GM23338 (cell line): ENCODE results near the gene SEPTIN6. TPM values are rescaled to one million over a fixed set of nuclear protein-coding genes. Genes with fewer than 3 reads are reported as not detected.

Experiments
- ATAC-seq: fragments of 200-7000 bp; cut with Tn5 transposase; 3 replicates; pipeline ENCODE4 v1.9.1; 2020
- DNase-seq: peaks from one replicate; pipeline ENCODE4 v3.0.0-alpha.2; 2015; ENCODE audit warnings: low spot score
- H2AFZ ChIP-seq: fragments of 200-600 bp; sonication (generic); 2 replicates; pipeline ENCODE4 v1.8.0; 2016; ENCODE audit warnings: antibody characterized with exemption, mild to moderate bottlenecking, moderate library complexity
- H3F3A ChIP-seq: fragments of 200-600 bp; sonication (generic); replicated peaks from 2 replicates; pipeline ENCODE4 v1.8.0; 2017; ENCODE audit warnings: antibody characterized with exemption, mixed run types, low read depth
- H3K27ac ChIP-seq: fragments of 200-600 bp; sonication (generic); 2 replicates; pipeline ENCODE4 v1.6.1; 2016; ENCODE audit warnings: low read depth
- H3K27me3 ChIP-seq: fragments of 200-600 bp; sonication (generic); 2 replicates; pipeline ENCODE4 v1.8.0; 2016; ENCODE audit warnings: mild to moderate bottlenecking, mixed run types, moderate library complexity; ENCODE audit not compliant: insufficient read depth
- H3K36me3 ChIP-seq: fragments of 200-600 bp; sonication (generic); 2 replicates; pipeline ENCODE4 v1.8.0; 2016; ENCODE audit warnings: mild to moderate bottlenecking; ENCODE audit not compliant: insufficient read depth
- H3K4me1 ChIP-seq: fragments of 200-600 bp; sonication (generic); 2 replicates; pipeline ENCODE4 v1.8.0; 2016; ENCODE audit warnings: mild to moderate bottlenecking, moderate library complexity; ENCODE audit not compliant: insufficient read depth
- H3K4me2 ChIP-seq: fragments of 200-600 bp; sonication (generic); 2 replicates; pipeline ENCODE4 v1.7.1; 2017; ENCODE audit warnings: mixed run types
- H3K4me3 ChIP-seq: fragments of 200-600 bp; sonication (generic); 2 replicates; pipeline ENCODE4 v1.6.1; 2016; ENCODE audit warnings: mixed run types
- H3K79me2 ChIP-seq: fragments of 200-600 bp; sonication (generic); replicated peaks from 2 replicates; pipeline ENCODE4 v1.8.0; 2017; ENCODE audit warnings: mild to moderate bottlenecking; ENCODE audit not compliant: insufficient read depth
- H3K9me2 ChIP-seq: fragments of 200-600 bp; sonication (generic); 2 replicates; pipeline ENCODE4 v1.8.0; 2017; ENCODE audit not compliant: insufficient read depth
- H4K20me1 ChIP-seq: fragments of 200-600 bp; sonication (generic); replicated peaks from 2 replicates; pipeline ENCODE4 v1.8.0; 2017; ENCODE audit warnings: mild to moderate bottlenecking; ENCODE audit not compliant: insufficient read depth
- H3K27ac Mint-ChIP-seq: 2 replicates; pipeline ENCODE4 v1.8.0; 2020; ENCODE audit warnings: inconsistent platforms, mild to moderate bottlenecking, moderate library complexity, mixed read lengths
- H3K27me3 Mint-ChIP-seq: 3 replicates; pipeline ENCODE4 v1.8.0; 2022; ENCODE audit warnings: low read depth, mild to moderate bottlenecking, moderate library complexity, mixed read lengths, inconsistent platforms; ENCODE audit not compliant: insufficient read depth, poor library complexity
- H3K36me3 Mint-ChIP-seq: 3 replicates; pipeline ENCODE4 v1.8.0; 2021; ENCODE audit warnings: low read depth, mild to moderate bottlenecking, inconsistent platforms, moderate library complexity, mixed read lengths
- H3K4me1 Mint-ChIP-seq: 3 replicates; pipeline ENCODE4 v1.8.0; 2020; ENCODE audit warnings: mild to moderate bottlenecking, inconsistent platforms, mixed read lengths
- H3K4me3 Mint-ChIP-seq: 3 replicates; pipeline ENCODE4 v1.8.0; 2021; ENCODE audit warnings: moderate library complexity, mild to moderate bottlenecking, inconsistent platforms, mixed read lengths
- H3K9me3 Mint-ChIP-seq: 3 replicates; pipeline ENCODE4 v1.8.0; 2020; ENCODE audit warnings: moderate library complexity, mild to moderate bottlenecking, inconsistent platforms, mixed read lengths
- CTCF ChIP-seq, 2 experiments: fragments of 200-600 bp in 1 of 2; sonication (generic) in 1 of 2; conservative IDR thresholded peaks; 2 replicates each; pipeline versions ENCODE4 v1.5.1 to v1.6.1; 2016 to 2017; ENCODE audit warnings: antibody characterized with exemption in 2 of 2, low read depth in 2 of 2, mild to moderate bottlenecking in 2 of 2, moderate library complexity in 1 of 2
- ETS1 ChIP-seq: IDR thresholded peaks from 2 replicates; pipeline ENCODE4 v1.6.1; 2016; ENCODE audit warnings: antibody characterized with exemption
- EZH2 ChIP-seq: fragments of 200-600 bp; sonication (generic); IDR thresholded peaks from one replicate; pipeline ENCODE4 v1.8.0; 2017; ENCODE audit warnings: antibody characterized with exemption, mild to moderate bottlenecking, low read depth; ENCODE audit not compliant: unreplicated experiment
- EZH2phosphoT487 ChIP-seq: fragments of 200-600 bp; sonication (generic); IDR thresholded peaks from one replicate; pipeline ENCODE4 v1.8.1; 2018; ENCODE audit warnings: antibody characterized with exemption; ENCODE audit not compliant: unreplicated experiment
- JUNB ChIP-seq: IDR thresholded peaks from one replicate; pipeline ENCODE4 v1.6.1; 2016; ENCODE audit warnings: antibody characterized with exemption; ENCODE audit not compliant: unreplicated experiment
- ZNF114 ChIP-seq: fragments of 250-450 bp; sonication (Bioruptor Pico); IDR thresholded peaks from 2 replicates; pipeline ENCODE4 v1.5.0; 2020; ENCODE audit warnings: mild to moderate bottlenecking, moderate library complexity
- ZNF462 ChIP-seq: fragments of 250-450 bp; sonication (Bioruptor Pico); IDR thresholded peaks from 2 replicates; pipeline ENCODE4 v1.5.0; 2020; ENCODE audit warnings: mild to moderate bottlenecking, moderate library complexity
- microRNA counts: library from miRNA; unstranded; fragments of <30 nt; microRNA quantifications from one replicate; lab custom pipeline; 2017
- microRNA-seq: library from miRNA; unstranded; fragments of <30 nt; microRNA quantifications from one replicate; pipeline ENCODE4, GENCODE V29; 2017
- polyA plus RNA-seq: library from polyadenylated mRNA; unstranded; fragments of >200 nt; fragmentation: Nextera tagmentation; extraction: Ambion mirVana; gene quantifications from 2 replicates; pipeline ENCODE4 v1.2.1, GENCODE V29; 2016
- small RNA-seq: library from RNA; depleted of rRNA; stranded (forward); fragments of <200 nt; gene quantifications from one replicate; pipeline ENCODE3, GENCODE V24; 2014; ENCODE audit warnings: low replicate concordance
- total RNA-seq: library from RNA; depleted of rRNA; stranded (reverse); fragments of >200 nt; shearing (Covaris generic); gene quantifications from 2 replicates; pipeline ENCODE4 v1.2.3, GENCODE V29; 2014; rRNA removed

Gene SEPTIN6
- total and polyA plus RNA-seq, 2 experiments from 2014 or later, result 37.0 to 43.6 TPM

- H3K4me3 ChIP-seq, result no peak overlapping the region
- Mint-ChIP-seq H3K4me1 (no peaks in the 10 kb centered on the region), H3K36me3 (peaks cover 7% of the 10 kb centered on the region; the same call in 2 of the 3 replicates), H3K9me3 (no peaks in the 10 kb centered on the region), H3K4me3 (no peak overlapping the region), H3K27ac (no peak overlapping the region), H3K27me3 (peaks cover 4% of the 10 kb centered on the region)
- no peaks in the 10 kb centered on the region for H3K27me3 ChIP-seq
- no peaks in the 10 kb centered on the region for H3K4me1 ChIP-seq
- ATAC-seq (no peak), DNase-seq (no peak)
- TF ChIP-seq ETS1 (no peak), JUNB (no peak), ZNF462 (no peak), EZH2phosphoT487 (no peak), EZH2 (no peak), ZNF114 (CRISPR knock-in tag) (no peak), CTCF (conservative IDR thresholded peaks at IDR 0.05; ENCODE audit: low read depth in 2 of 2) (no peak)
- no peaks in the 10 kb centered on the region for H3K9me2 ChIP-seq
- H3F3A ChIP-seq, result no peaks in the 10 kb centered on the region
- H4K20me1 ChIP-seq, result no peaks in the 10 kb centered on the region
- no peaks in the 10 kb centered on the region for H3K79me2 ChIP-seq
- H3K36me3 ChIP-seq, result no peaks in the 10 kb centered on the region
- H2AFZ ChIP-seq, result no peak overlapping the region
- H3K4me2 ChIP-seq, result no peak overlapping the region
- no peak overlapping the region for H3K27ac ChIP-seq
Measured at GRCh38 chrX:119643696-119644095, 49.3 kb downstream of the SEPTIN6 start.

MicroRNAs encoded within 50 kb of the gene (microRNA counts, 767-probe panel; counts per million panel counts)
- not detected for microRNA hsa-miR-766-3p (lab: Ali Mortazavi, UCI)

Small RNA genes within 50 kb of the gene (microRNA-seq; reads per million reads assigned to microRNA genes)
- 17.9 reads per million, percentile 43 among the genes with 10 or more reads in this experiment for gene MIR766

Small RNA genes within 50 kb of the gene (small RNA-seq; reads per million reads assigned to genes)
- 1.0 reads per million, percentile 62 among the genes with 10 or more reads in this experiment for gene MIR766

Other genes with a start within 250 kb of the SEPTIN6 start
- 379 and 451 TPM in 2 replicates for gene SLC25A5, start 224.7 kb downstream of the SEPTIN6 start, total RNA-seq
- gene SLC25A5, start 224.7 kb downstream of the SEPTIN6 start, polyA plus RNA-seq, result 325 and 348 TPM in 2 replicates
- 42.3 and 44.3 TPM in 2 replicates for gene STEEP1, start 127.8 kb downstream of the SEPTIN6 start, total RNA-seq
- 15.9 and 16.6 TPM in 2 replicates for gene STEEP1, start 127.8 kb downstream of the SEPTIN6 start, polyA plus RNA-seq
- gene UBE2A, start 118.6 kb downstream of the SEPTIN6 start, total RNA-seq, result 38.6 and 41.4 TPM in 2 replicates
- gene UBE2A, start 118.6 kb downstream of the SEPTIN6 start, polyA plus RNA-seq, result 75.9 and 77.8 TPM in 2 replicates
- gene NKRF, start 86.7 kb downstream of the SEPTIN6 start, total RNA-seq, result 10.9 and 11.6 TPM in 2 replicates
- gene NKRF, start 86.7 kb downstream of the SEPTIN6 start, polyA plus RNA-seq, result 6.3 and 6.8 TPM in 2 replicates
- gene SOWAHD, start 65.4 kb upstream of the SEPTIN6 start, total RNA-seq, result 3.8 and 5.1 TPM in 2 replicates
- 2.4 and 3.8 TPM in 2 replicates for gene SOWAHD, start 65.4 kb upstream of the SEPTIN6 start, polyA plus RNA-seq
- 2,883 and 2,910 TPM in 2 replicates for gene RPL39, start 98.5 kb upstream of the SEPTIN6 start, total RNA-seq
- 2,912 and 3,172 TPM in 2 replicates for gene RPL39, start 98.5 kb upstream of the SEPTIN6 start, polyA plus RNA-seq
- 9.4 and 11.5 TPM in 2 replicates for gene UPF3B, start 159.8 kb upstream of the SEPTIN6 start, total RNA-seq
- gene UPF3B, start 159.8 kb upstream of the SEPTIN6 start, polyA plus RNA-seq, result 52.8 and 62.0 TPM in 2 replicates
- 10.2 and 10.9 TPM in 2 replicates for gene RNF113A, start 178.6 kb upstream of the SEPTIN6 start, total RNA-seq
- gene RNF113A, start 178.6 kb upstream of the SEPTIN6 start, polyA plus RNA-seq, result 20.3 and 23.3 TPM in 2 replicates
- 29.1 and 33.2 TPM in 2 replicates for gene NDUFA1, start 178.7 kb upstream of the SEPTIN6 start, total RNA-seq
- gene NDUFA1, start 178.7 kb upstream of the SEPTIN6 start, polyA plus RNA-seq, result 415 and 457 TPM in 2 replicates
- 2.5 TPM in 1 of 2 replicates, not detected in the other for gene AKAP14, start 202.7 kb upstream of the SEPTIN6 start, total RNA-seq
- 3.3 and 5.7 TPM in 2 replicates for gene AKAP14, start 202.7 kb upstream of the SEPTIN6 start, polyA plus RNA-seq